B cell (primary cell): ENCODE measurements around the gene RPL14.

ENCODE experiments used
- CTCF ChIP-seq: fragments of 200-600 bp; IDR thresholded peaks from one replicate; pipeline ENCODE4 v1.8.0; 2022; ENCODE audit warnings: antibody characterized with exemption, mild to moderate bottlenecking
- EZH2 ChIP-seq: IDR thresholded peaks from 2 replicates; pipeline ENCODE4 v1.6.1; 2012; ENCODE audit warnings: borderline replicate concordance, low read depth, mild to moderate bottlenecking, moderate library complexity, low read length; ENCODE audit not compliant: insufficient read depth, poor library complexity, severe bottlenecking

GRCh38 chr3:40494698-40495097 lies 37.6 kb downstream of the RPL14 start:
- TF ChIP-seq EZH2 (no peak), CTCF (no peak)
